Measurements from ENCODE around the gene FOXI2.

GRCh38 chr10:127736222-127736914, 617 bp upstream of the FOXI2 start:
- TF ChIP-seq CTCF (IDR thresholded peaks at IDR 0.05) (no peak), ZFX (IDR thresholded peaks at IDR 0.05; ENCODE audit: borderline replicate concordance) (no peak)

Data from 22Rv1 (cell line).